Keratinocyte (primary cell): ENCODE data around the gene PI4KA. TPM values are rescaled to one million over a fixed set of nuclear protein-coding genes. Genes with fewer than 3 reads are reported as not detected.
"Not testable (repeated sequence)": the region's sequence is repeated elsewhere in the genome, so short reads cannot be mapped to it uniquely, and the experiment has no call there.

ENCODE experiments used
- DNase-seq: peaks from one replicate; pipeline ENCODE4 v3.0.0-alpha.2; 2011; ENCODE audit warnings: low read depth, missing footprints, low spot score
- FAIRE-seq: peaks from 2 replicates; lab custom pipeline; 2011; peaks lifted over from hg19 to GRCh38; lab: Jason Lieb, UNC
- H2AFZ ChIP-seq: 2 replicates; pipeline ENCODE4 v1.6.0; 2012; ENCODE audit warnings: low read length, control low read depth, inconsistent platforms; ENCODE audit not compliant: control insufficient read depth
- H3K27ac ChIP-seq: 2 replicates; pipeline ENCODE4 v1.5.1; 2011; ENCODE audit warnings: low read length; ENCODE audit not compliant: control insufficient read depth, insufficient read depth
- H3K27me3 ChIP-seq: 3 replicates; pipeline ENCODE4 v1.6.0; 2011; ENCODE audit warnings: low read length; ENCODE audit not compliant: control insufficient read depth, insufficient read depth; ENCODE audit errors: extremely low read depth
- H3K36me3 ChIP-seq, 2 experiments: 2 replicates in 1 of 2; 3 replicates in 1 of 2; pipeline ENCODE4 v1.5.1; 2011; ENCODE audit warnings: low read length in 2 of 2, mild to moderate bottlenecking in 1 of 2; ENCODE audit not compliant: control insufficient read depth in 2 of 2, insufficient read depth in 2 of 2; ENCODE audit errors: extremely low read depth in 1 of 2
- H3K4me1 ChIP-seq: 3 replicates; pipeline ENCODE4 v1.5.1; 2011; ENCODE audit warnings: low read length; ENCODE audit not compliant: control insufficient read depth, insufficient read depth; ENCODE audit errors: extremely low read depth
- H3K4me2 ChIP-seq: 3 replicates; pipeline ENCODE4 v1.6.0; 2011; ENCODE audit warnings: low read depth, low read length; ENCODE audit not compliant: control insufficient read depth, insufficient read depth; ENCODE audit errors: extremely low read depth
- H3K4me3 ChIP-seq, 3 experiments: fragments of 200-600 bp in 1 of 3; sonication (generic) in 1 of 3; 2 replicates in 2 of 3; 3 replicates in 1 of 3; pipeline ENCODE4 v1.5.1; 2011 to 2016; ENCODE audit warnings: low read length in 3 of 3, mild to moderate bottlenecking in 3 of 3, control low read depth in 2 of 3, inconsistent platforms in 1 of 3, low read depth in 1 of 3, mixed read lengths in 1 of 3, mixed run types in 1 of 3, moderate library complexity in 1 of 3; ENCODE audit not compliant: control insufficient read depth in 2 of 3, insufficient read depth in 2 of 3; ENCODE audit errors: extremely low read depth in 1 of 3
- H3K79me2 ChIP-seq: 2 replicates; pipeline ENCODE4 v1.6.0; 2012; ENCODE audit warnings: low read length; ENCODE audit not compliant: control insufficient read depth, insufficient read depth
- H3K9ac ChIP-seq: 3 replicates; pipeline ENCODE4 v1.6.0; 2011; ENCODE audit warnings: low read length; ENCODE audit not compliant: control insufficient read depth, insufficient read depth; ENCODE audit errors: extremely low read depth
- H3K9me1 ChIP-seq: 3 replicates; pipeline ENCODE4 v1.6.0; 2011; ENCODE audit warnings: low read length; ENCODE audit not compliant: control insufficient read depth, insufficient read depth; ENCODE audit errors: extremely low read depth
- H3K9me3 ChIP-seq: 2 replicates; pipeline ENCODE4 v1.5.1; 2012; ENCODE audit warnings: low read depth, low read length; ENCODE audit not compliant: control insufficient read depth
- H4K20me1 ChIP-seq: 3 replicates; pipeline ENCODE4 v1.6.0; 2011; ENCODE audit warnings: low read length; ENCODE audit not compliant: control insufficient read depth, insufficient read depth; ENCODE audit errors: extremely low read depth
- dilution Hi-C: fragments of 300-500 bp; cut with MboI; formaldehyde crosslinking; loops from one replicate; pipeline ENCODE4 v1.7.0; 2020; ENCODE audit warnings: low sequenced_read_pairs; ENCODE audit not compliant: extremely low pct_ligation_motif_present
- polyA plus RNA-seq, 5 experiments: library from polyadenylated mRNA; depleted of rRNA in 3 of 5; stranded (reverse) in 3 of 5; stranded (forward) in 1 of 5; unstranded in 1 of 5; fragments of >200 nt; gene quantifications; 1 replicate in 1 of 5; 2 replicates in 3 of 5; 3 replicates in 1 of 5; pipeline versions ENCODE4 v1.2.1 to v1.2.3, GENCODE V29; 2011 to 2012; ENCODE audit warnings: missing spikeins in 2 of 5, low read depth in 1 of 5, low replicate concordance in 1 of 5

Gene PI4KA
- polyA plus RNA-seq, 1 donor (not counting 4 experiments of a cell fraction or from before 2014, with no cell fraction given), result 13.6 TPM

DNA sequence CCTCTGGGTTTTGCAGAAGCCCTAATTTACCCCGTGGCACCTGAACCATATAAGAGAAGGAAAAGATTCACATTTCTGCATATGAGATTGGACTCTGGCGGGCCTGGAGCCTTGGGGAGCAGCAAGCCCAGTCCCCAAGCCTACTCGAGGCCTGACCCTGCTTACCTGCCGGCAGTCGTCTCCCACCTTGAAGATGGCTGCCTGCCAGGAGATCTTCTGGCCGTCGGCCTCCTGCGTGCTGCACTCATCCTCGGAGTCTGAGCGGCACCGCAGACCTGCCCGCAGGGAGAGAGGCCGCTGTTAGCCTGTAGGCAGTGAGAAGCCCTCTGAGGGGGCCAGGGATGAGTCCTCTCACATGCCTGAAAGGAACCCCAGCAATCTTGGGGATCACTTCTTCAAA is 145.5 kb downstream of the PI4KA start:
- H3K27ac ChIP-seq, DNase-seq, FAIRE-seq, H3K9ac ChIP-seq, H3K4me1 ChIP-seq, H3K9me1 ChIP-seq, H3K4me3 ChIP-seq, H2AFZ ChIP-seq, H3K79me2 ChIP-seq, H3K4me2 ChIP-seq, H4K20me1 ChIP-seq, H3K9me3 ChIP-seq, H3K36me3 ChIP-seq, H3K27me3 ChIP-seq, dilution Hi-C loops: not testable (repeated sequence)

DNA sequence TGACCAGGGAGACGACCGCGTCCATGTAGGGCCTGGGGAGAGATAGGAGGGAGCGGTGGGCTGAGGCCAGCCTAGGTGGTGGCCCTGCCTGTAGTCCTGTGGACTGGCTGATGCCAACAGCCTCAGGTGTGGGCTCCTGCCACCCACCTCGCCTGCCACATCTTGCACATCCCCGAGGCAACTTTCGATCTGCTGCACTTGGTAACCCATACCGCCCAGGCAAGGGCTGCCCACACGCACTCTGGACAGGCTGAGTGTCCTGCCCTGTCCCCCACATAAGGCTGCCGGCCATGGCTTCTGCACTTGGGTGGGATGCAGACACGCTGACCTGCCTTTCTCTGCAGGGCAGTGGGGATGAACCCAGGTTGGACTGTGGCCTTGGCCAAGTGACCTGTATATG is 148.6 kb downstream of the PI4KA start:
- H3K27ac ChIP-seq, H3K79me2 ChIP-seq, dilution Hi-C loops, H3K27me3 ChIP-seq, H3K9ac ChIP-seq, H3K4me1 ChIP-seq, FAIRE-seq, H3K9me1 ChIP-seq, H2AFZ ChIP-seq, H3K4me2 ChIP-seq, H4K20me1 ChIP-seq, H3K4me3 ChIP-seq, DNase-seq, H3K9me3 ChIP-seq, H3K36me3 ChIP-seq: not testable (repeated sequence)

- H3K27ac ChIP-seq, DNase-seq, FAIRE-seq, H3K79me2 ChIP-seq, H3K4me2 ChIP-seq, H4K20me1 ChIP-seq, H3K27me3 ChIP-seq, H2AFZ ChIP-seq, dilution Hi-C loops, H3K36me3 ChIP-seq, H3K9ac ChIP-seq, H3K9me3 ChIP-seq, H3K4me1 ChIP-seq, H3K9me1 ChIP-seq, H3K4me3 ChIP-seq: not testable (repeated sequence)
These were observed 151.0 kb downstream of the PI4KA start for GRCh38 chr22:20707549-20708118.
